Measurements from ENCODE around the gene PEPD.
A peak's percentile ranks its signal among the peaks of the same experiment; 100 is the strongest.
"Not testable (repeated sequence)": the region's sequence is repeated elsewhere in the genome, so short reads cannot be mapped to it uniquely, and the experiment has no call there.

PEPD gene

DNA sequence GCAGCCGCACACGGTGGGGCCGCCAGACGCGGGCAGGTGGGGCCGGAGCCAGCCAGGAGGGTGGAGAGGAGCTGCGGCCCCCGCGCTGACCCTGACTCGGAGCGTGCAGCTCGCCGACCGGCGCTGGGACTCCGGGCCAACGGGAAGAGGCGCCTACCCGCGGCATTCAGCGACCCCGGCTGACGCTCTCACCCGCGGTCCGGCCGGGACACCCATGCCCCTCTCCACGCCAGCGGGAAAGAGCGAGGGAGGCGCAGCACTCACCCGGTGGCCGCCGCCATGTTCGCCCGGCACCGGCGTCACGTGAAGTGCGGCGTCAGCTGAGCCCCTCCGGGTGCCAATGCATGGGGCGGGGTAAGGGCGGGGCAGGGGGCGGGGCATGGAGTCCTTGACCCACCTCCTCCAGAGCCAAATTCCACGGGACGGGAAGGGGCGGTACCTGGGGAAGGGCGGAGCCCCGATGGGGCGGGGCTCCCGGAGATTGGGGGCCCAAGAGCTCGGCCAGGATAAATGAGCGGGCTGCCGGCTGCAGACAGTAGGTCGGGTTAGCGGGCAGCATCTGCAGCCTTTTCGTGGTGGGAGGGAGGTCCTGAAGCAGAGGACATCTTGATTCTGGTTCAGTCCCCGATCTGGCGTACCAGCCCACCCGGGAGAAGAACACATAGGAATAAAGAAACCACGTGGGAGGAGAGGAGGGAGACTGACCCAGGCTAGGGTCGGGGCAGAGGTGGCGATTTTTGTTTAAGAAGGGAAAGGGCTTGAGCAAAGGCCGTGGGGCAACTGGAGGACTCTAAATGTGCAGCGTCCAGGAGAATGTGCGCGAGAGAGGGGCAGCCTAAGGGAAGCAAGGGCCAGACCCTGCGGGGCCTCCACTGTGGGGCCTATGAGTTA lies at the start of gene PEPD:
TSS of gene PEPD (minus strand) at position 312 of the 891 bp plus-strand sequence. CDS start at position 281, 31 bp downstream.
- DNase-seq = peak; percentile 84

DNA sequence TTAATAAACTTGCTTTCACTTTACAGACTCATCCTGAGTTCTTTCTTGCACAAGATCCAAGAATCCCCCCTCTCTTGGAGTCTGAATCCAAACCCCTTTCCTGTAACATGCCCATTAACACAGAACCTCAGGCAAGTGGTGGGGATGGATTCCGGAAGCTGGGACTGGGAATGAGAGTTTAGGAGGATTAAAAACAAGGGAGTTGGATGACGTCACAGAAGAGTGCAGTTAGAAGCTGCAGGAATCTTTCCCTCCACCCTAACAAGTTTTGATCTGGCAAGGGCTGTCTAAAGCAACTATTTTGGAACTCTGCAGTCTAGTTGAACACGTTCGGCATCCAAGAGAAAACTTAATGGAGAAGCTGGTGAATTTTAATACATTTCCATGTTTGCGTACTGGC lies 48.2 kb upstream of the PEPD start:
- DNase-seq = no peak

DNA sequence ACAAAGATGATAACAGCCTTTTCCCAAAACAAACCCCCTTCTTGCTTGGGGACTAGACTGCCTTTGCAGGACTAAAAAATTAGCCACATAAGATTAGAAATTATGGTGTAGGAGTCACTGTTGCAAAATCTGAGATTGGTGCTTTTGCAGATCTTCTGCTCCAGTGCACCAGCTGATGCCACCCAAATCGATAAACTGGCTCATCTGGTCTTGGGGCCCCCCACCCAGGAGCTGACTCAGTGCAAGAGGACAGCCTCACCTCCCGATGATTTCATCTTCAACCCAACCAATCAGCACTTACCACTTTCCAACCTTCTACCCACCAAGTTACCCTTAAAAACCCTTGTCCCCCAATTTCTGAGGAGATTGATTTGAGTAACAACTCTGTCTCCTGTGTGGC lies 47.1 kb upstream of the PEPD start:
- no peak for DNase-seq

DNA sequence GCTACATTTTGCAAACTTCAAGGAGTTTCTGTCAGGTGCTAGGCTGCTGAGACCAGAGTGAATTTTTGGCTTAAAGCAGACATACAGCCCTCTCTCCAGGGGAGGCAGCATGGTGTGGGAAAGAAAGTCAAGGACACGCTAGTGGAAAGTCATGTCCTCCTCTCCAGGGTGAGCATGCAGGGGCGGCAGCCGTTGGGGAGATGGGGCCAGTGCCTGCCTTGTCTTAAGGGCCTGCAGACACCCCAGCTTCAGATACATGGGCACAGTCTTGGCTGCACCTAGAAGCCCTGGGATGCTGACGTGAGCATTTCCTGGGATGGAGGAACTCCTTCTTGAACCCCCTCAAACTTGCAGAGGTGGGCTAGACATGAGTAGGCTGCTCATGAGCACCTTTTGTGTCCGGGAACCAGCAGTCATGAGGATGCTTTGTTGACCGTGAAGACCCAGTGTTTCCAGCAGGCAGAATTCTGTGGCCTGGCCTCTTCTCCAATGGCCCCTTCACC lies 43.3 kb upstream of the PEPD start:
- DNase-seq = no peak

DNA sequence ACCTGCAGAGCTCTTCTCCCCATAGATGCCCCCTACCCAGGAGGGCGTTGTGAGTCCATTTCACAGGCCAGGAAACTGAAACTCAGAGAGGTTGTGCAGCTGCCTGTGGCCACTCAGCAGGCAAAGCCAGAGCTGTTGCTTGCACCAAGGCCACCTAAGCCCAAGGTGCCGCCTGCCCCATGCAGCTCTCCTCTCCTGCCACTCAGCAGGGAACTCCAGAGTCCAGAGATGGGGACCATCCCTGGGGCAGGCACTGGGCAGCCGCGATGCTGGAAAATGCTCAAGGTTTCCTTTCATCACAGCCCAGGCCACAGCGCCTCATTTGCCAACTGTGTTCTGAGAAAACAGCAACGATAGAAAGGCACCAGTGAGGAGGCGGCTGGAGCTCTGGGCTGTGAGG lies 41.0 kb upstream of the PEPD start:
- DNase-seq = no peak

DNA sequence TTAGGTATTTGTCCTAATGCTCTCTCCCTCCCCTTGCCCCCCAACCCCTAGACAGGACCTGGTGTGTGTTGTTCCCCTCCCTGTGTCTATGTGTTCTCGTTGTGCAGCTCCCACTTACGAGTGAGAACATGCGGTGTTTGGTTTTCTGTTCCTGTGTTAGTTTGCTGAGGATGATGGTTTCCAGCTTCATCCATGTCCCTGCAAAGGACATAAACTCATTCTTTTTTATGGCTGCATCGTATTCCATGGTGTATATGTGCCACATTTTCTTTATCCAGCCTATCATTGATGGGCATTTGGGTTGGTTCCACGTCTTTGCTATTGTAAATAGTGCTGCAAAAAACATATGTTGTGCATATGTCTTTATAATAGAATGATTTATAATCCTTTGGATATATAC lies 40.1 kb upstream of the PEPD start:
- not testable (repeated sequence) for DNase-seq

DNA sequence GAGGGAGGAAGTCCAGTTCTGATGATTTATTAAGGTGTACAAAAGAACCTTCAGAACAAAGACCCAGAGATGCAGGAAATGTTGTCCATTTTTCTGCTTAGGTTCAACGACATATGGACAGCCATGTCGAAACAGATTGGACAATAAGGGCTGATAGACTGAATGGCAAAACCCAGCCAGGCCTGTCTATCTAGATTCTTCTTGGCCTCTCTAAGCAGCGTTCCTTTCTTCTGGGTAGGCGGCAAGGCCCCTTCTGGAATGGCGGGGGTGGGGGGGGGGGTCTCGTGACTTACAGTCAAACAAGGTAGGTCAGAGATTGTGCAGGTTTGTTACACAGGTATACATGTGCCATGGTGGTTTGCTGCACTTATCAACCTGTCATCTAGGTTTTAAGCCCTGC lies 39.7 kb upstream of the PEPD start:
- no peak for DNase-seq

DNA sequence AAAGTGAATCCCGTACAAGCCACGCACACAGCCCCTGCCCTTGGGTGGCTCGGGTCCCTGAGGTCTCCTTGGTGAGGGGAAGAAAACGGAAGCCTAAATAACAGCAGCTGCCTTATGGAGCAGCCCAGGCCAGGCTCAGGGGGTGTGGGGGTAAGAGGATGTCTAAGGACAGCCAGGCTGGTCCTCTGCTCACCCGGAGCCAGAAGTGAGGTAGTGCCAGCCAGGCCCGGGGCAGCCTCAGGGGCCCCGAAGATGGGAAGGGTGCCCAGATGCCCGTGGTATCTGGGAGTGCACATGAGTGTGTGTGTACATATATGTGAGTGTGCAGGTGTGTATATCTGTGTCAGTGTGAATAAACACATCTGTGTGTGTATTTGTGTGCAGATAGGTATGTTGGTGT lies 38.4 kb upstream of the PEPD start:
- DNase-seq = no peak

DNA sequence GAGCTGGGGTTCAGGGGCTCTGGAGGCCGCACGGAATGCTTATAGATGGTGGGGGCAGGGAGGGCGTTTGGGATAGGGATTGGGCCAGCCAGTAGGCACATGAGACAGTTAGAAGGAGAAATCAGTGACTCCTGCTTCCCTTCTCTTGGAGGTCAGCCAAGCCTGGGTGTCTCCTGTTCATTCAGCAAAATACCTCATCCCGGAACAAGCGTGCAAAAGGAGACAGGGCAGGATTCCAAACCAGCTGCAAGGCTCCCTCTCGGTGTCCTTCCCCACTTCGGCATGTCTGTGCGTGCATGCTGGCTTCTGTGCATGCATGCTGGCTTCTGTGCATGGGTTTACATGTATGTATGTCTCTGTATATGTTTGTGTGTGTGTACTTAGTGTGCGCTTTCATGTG lies 37.3 kb upstream of the PEPD start:
- DNase-seq = no peak

DNA sequence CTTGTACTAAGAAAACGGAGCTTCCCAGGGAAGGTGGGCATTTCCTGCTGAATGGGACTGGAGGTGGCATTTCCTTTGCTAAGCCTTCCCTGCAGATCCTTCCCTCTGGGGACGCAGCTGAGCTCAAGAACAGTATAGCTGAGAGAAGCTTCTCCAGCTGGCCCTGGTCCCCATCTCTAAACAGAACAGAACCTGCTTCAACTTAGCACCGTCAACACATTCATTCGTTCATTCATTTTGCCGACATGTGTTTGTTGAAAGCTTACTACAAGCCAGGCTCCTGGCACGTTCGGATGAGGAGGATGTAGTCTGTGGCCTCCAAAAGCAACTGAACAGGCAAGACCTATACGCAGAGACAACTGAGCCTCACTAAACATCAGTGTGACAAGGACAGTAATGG lies 36.6 kb upstream of the PEPD start:
- no peak for DNase-seq

DNA sequence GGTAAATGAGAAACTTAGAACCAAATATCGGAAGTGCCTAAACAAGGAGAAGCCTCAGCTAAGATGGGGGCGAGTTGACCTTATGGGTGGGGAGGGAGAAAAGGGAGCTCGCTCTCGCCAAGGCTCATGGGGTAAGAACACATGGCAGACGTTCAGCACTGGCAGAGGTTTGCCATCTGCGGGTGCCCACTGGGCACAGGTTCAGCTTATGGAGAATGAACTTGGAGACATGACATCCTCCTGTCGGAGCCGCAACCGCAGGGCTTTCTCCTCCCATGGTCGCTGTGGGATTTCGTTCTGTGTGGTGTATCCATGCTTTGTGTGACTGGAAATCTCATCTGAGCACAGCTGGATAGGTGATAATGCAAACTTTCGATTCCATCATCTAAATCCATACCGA lies 36.1 kb upstream of the PEPD start:
- DNase-seq = no peak

DNA sequence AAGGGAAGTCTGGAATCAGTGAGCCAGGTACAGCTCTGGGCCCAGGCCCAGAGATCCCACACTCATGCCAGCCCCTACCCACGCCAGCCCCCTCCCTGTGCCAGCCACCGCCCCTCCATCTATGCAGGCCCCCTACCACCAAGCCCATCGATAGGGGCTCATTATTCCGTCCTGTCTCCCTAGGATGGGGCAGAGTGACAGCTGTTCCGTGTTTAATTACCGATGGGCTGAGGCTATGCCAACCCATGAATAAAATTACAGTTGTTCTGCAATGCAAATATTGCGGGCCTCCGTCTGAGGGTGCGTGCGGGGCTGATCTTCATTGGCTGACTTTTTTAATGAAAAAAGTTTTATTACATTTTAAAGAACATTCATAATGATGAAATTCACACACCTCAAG lies 35.6 kb upstream of the PEPD start:
- no peak for DNase-seq

DNA sequence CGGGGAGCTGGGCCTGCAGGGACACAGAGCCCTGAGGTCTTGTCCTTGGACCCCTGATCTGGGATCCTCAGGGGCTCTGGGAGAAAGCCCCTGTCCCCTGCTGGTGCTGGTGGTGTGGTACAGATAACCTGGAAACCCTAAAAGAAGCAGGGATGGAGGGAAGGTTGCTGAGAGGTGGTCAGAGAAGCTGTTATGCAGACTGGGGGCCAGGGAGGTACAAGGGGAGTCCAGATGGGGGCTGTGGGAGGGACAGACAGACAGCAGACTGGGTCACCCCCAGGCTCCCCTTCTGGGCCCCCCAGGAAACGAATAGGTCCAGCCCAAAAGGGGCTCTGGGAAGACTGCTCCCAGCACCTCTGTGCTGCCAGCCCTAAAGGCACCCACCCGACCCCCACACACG lies 34.7 kb upstream of the PEPD start:
- DNase-seq = no peak

DNA sequence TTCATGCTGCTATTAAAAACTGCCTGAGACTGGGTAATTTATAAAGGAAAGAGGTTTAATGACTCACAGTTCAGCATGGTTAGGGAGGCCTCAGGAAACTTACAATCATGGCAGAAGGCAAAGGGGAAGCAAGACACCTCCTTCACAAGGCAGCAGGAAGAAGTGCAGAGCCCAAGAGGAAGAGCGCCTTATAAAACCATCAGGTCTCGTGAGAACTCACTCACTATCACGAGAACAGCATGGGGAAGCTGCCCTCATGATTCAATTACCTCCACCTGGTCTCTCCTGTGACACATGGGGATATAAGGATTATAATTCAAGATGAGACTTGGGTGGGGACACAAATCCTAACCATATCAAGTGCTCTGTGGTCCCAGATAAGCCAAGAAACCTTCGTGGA lies 34.1 kb upstream of the PEPD start:
- not testable (repeated sequence) for DNase-seq

DNA sequence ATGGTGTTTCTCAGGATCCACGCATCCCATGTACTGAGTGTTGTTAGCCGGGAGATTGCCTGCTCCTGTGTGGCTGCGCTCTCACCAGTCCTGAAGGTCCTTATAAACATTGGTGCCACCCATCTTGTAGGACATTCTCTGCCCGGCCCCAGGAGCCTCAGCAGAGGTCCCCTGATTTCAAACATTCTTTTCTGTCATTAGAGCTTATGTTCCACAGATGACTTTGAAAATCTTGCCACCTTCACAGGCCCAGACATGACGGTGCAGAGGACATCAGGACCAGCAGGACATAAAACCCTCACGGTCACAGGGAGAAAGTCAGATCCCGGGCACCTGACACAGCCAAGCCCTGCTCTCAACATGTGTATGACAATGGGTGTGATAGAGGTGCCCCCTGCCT lies 33.2 kb upstream of the PEPD start:
- no peak for DNase-seq

DNA sequence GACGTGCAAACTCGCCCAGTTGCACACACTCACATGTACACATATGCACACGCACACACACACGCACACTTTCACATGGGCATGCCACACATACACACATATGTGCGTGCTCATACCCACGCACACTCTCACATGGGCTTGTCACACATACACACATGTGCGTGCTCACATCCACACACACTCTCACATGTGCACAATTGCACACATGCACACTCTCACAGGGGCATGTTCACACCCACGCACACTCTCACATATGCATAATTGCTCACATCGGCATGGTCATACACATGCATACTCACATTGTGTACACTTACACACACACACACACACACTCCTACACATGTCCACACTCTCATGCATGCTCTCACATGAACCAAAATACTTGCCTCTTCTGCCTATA lies 32.8 kb upstream of the PEPD start:
- DNase-seq = no peak

DNA sequence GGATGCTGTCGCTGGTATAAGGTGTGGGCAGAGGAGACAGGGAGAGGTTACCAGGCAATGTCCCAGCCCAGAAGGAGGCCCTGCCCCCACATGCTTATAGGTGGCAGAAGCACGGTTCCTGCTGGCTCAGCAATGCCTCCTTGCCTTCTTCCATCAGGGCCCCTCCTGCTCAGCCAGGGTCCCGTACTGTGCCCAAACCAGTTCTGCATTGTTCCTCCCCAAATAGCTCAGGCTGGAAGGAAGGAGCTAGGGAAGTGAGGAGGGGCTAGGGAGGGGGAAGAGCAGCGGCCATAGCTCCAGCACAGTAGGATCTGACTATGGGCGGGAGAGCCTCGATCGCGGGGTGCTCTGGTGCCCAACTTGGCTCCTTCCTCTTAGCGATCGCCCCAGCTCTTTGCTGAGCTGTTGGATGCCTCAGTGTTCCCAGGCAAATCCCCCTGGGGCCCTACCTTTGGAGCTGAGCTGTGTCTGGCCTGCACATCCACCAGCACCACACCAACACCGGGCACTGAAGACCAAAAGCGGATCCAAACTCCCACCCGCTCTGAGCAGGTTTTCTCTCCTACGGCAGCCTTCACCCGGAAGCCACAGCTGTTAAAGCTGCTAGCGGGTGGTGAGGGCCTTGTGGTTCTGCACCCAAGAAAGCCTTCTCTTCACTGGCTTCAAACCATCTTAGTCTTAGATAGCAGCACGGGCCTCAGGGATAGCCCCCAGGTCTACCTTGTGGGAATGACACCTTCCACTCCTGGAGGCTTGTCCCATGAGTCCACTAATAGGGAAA lies 32.1 kb upstream of the PEPD start:
- no peak for DNase-seq

DNA sequence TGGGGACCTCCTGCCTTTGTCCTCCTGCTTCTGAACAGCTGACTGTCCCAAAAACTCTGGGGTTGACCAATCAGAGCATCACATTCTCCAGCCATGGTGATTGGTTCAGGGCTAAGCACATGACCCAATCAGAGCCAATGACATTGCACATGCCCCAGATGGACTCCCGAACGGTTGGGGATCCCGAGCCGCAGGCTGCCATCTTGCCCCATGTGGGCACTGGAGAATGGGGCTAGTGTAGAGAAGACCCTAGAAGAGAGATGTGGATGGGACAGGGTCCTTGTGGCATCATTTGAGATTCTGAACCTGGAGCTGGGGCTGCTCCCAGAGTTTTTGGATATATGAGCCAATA lies 31.3 kb upstream of the PEPD start:
- no peak for DNase-seq

DNA sequence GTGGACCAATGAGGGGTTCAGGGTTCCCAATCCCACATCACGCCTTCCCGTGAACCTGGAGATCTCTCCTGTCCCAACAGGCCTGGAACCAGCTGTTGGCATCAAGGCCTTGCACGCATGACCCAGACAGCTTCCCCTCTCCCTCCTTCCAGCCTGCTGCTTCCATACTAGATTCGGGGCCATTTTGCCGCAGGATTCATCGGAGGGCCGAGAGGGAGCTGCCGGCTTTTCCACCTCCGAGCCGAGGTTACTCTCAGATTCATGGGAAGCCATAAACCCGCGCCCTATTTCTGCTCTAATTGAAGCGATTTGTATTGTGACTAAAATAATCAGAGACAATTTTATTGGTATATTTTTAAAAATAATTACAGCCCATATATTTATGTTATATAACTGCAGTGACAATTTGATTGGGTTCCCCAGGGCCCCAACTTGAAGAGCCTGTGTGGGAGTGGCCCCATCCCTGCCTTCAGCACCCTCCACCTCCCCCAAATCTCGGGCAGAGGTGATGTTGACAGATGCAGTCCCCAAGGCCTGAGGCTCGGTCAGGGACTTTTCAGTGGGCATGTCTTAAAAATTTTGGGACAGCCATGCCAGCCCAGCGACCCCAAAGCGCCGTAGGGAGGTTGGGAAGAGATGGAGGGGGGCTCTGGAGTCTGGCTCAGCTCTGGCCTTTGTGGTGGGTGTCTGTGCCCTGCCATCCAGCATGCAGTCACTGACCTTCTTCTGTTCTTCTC lies 30.8 kb upstream of the PEPD start:
- no peak for DNase-seq

DNA sequence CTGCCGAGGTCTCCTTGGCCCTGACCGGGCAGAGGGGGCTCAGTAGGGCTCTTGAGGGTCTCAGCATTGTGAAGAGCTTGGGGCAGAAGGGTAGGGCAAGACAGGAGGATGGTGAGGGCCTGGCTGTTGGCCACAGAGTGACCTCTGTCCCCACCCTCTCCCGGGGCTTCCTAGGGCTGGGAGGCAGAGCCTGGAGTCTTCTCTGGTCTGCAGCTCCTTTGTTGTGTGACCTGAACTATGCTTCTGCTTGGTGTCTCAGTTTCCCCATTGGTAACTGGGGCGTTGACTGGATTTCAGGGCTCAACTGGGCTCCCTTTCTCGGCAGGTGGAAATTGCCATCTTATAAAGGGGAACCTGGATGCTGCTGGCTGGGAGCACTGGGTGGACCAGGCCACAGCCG lies 30.1 kb upstream of the PEPD start:
- no peak for DNase-seq

DNA sequence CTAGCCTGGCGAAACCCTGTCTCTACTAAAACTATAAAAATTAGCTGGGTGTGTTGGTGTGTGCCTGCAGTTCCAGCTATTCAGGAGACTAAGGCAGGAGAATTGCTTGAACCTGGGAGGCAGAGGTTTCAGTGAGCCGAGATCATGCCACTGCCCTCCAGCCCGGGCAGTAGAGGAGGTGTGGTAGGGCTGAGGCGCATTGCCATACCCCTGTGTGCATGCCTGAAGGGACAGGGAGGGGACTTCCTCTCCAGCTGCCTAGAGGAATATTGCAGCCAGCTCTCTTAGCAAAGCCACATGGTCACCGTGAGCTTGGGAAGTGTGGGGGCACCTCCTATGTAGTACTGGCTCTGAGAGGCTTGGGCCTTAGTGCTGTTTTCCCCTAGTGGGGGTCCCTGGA lies 29.2 kb upstream of the PEPD start:
- DNase-seq = no peak

DNA sequence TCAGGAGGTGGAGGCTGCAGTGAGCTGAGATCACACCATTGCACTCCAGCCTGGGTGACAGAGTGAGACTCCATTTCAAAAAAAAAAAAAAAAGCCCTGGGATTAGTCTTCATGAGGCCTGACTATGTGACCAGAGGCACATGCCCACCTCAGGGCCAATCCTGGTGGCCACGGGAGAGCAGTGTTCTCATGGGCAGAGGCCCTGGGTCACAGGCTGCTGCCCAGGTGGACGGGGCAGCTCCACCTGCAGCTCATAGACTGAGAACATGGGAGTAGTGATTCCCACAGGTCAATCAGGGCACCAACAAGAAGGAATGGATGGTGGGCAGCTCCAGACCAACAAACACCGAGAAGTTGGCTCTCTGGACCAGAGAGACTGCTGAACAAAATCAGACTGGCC lies 26.1 kb upstream of the PEPD start:
- no peak for DNase-seq

DNA sequence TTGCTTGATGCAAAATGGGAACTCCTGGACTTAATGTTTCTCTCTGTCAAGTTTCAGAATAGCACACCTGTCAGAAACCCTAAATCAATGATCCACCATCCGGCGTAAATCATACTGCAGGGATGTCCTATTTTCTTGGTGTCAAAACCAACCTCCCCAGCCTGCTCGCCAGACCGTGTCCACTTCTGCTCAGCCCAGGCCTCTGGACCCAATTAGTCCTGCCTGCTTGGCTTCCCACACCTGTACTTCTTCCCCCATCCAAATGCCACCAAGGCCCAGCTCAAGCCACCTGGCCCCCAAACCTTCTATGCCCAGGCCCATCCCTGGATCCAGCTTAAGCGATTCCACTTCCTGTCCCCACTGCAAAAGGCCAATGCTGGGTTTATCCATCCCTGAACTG lies 25.1 kb upstream of the PEPD start:
- DNase-seq = no peak
